NCI-H146 treated with DMSO at 0.1 percent for 48 hours (cell line): Measurements from ENCODE around the gene SPTLC2.
A peak's percentile ranks its signal among the peaks of the same experiment; 100 is the strongest.

Experiments used
- DNase-seq: peaks from one replicate; lab custom pipeline; 2025; ENCODE audit not compliant: unreplicated experiment; lab: John Stamatoyannopoulos, UW

The SPTLC2 gene

GRCh38 chr14:77474479-77475177, 141.8 kb downstream of the SPTLC2 start:
- DNase-seq = no peak

GRCh38 chr14:77473921-77474320, 142.5 kb downstream of the SPTLC2 start:
- DNase-seq = no peak

- no peak for DNase-seq
Measured at GRCh38 chr14:77470224-77470870, 146.1 kb downstream of the SPTLC2 start.

GRCh38 chr14:77469539-77469938, 146.9 kb downstream of the SPTLC2 start:
- DNase-seq = no peak

- no peak for DNase-seq
Measured at GRCh38 chr14:77469067-77469505, 147.4 kb downstream of the SPTLC2 start.

GRCh38 chr14:77467801-77468200, 148.6 kb downstream of the SPTLC2 start:
- no peak for DNase-seq

- peak; percentile 12 for DNase-seq
Measured at GRCh38 chr14:77459072-77459723, 157.2 kb downstream of the SPTLC2 start.

GRCh38 chr14:77458249-77458950, 158.0 kb downstream of the SPTLC2 start:
- DNase-seq = no peak

GRCh38 chr14:77457522-77458248, 158.8 kb downstream of the SPTLC2 start, which contains the start of the genes AHSA1 and VIPAS39:
Gene AHSA1 (plus strand): TSS chr14:77458093. CDS start chr14:77458190, 97 bp downstream.
Gene VIPAS39 (minus strand): TSS chr14:77457601. CDS start chr14:77454102, 3,499 bp downstream.
- DNase-seq = peak; percentile 94

- no peak for DNase-seq
Measured at GRCh38 chr14:77457115-77457521, 159.3 kb downstream of the SPTLC2 start.
